ENCODE results near the gene SUPT20HL2.

SUPT20HL2 gene

DNA sequence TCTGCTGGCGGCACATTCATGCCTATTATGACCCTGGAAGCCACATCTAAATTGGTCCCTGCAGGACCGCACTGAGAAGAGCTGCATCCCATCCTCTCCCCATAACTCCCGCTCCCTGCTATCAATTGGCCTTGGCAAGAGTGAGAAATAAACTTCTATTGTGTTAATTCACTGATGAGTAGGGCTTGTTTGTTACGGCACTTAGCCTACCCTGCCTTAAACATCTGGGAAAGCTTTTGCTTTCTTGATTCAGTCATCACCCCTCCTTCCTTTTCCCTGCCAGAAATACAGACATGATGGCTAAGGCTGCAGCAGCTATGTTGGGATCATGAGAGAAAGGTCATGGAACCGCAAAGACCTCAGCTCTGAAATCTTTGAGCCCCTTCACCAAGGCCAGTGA is 36.5 kb downstream of the SUPT20HL2 start:
- peaks cover 0 to 4% of the 10 kb centered on the region in 2 donors for H3K27me3 ChIP-seq (ENCODE audit: control insufficient read depth in 1 of 2, insufficient read depth in 2 of 2, low read length in 2 of 2)
- no peak overlapping the region for H3K9ac ChIP-seq (ENCODE audit: low read length)
- H3K4me3 ChIP-seq (ENCODE audit: low read depth in 1 of 2, low read length in 2 of 2), result no peak overlapping the region
- H3K27ac ChIP-seq (ENCODE audit: low read depth, low read length), result no peak overlapping the region
- no peaks in the 10 kb centered on the region for H3K9me3 ChIP-seq (ENCODE audit: low read length)
- peaks cover 7% of the 10 kb centered on the region for H3K4me1 ChIP-seq (ENCODE audit: insufficient read depth, low read length)
- H3K36me3 ChIP-seq (ENCODE audit: insufficient read depth, low read length), result no peaks in the 10 kb centered on the region

DNA sequence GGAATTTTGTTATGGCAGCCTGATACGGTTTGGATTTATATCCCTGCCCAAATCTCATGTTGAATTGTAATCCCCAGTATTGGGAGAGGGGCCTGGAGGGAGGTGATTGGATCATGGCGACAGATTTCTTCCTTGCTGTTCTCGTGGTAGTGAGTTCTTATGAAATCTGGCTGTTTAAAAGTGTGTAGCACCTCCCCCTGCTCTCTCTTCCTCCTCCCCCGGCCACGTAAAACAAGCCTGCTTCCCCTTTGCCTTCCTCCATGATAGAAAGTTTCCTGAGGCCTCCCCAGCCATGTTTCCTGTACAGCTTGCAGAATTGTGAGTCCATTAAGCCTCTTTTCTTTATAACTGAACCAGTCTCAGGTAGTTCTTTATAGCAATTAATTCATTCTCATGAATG is 37.9 kb downstream of the SUPT20HL2 start:
- H3K4me3 ChIP-seq (ENCODE audit: low read depth in 1 of 2, low read length in 2 of 2), result no peak overlapping the region
- H3K9me3 ChIP-seq (ENCODE audit: low read length), result no peaks in the 10 kb centered on the region
- H3K9ac ChIP-seq (ENCODE audit: low read length), result no peak overlapping the region
- no peak overlapping the region for H3K27ac ChIP-seq (ENCODE audit: low read depth, low read length)
- peaks cover 0 to 4% of the 10 kb centered on the region in 2 donors for H3K27me3 ChIP-seq (ENCODE audit: control insufficient read depth in 1 of 2, insufficient read depth in 2 of 2, low read length in 2 of 2)
- no peaks in the 10 kb centered on the region for H3K4me1 ChIP-seq (ENCODE audit: insufficient read depth, low read length)
- no peaks in the 10 kb centered on the region for H3K36me3 ChIP-seq (ENCODE audit: insufficient read depth, low read length)

DNA sequence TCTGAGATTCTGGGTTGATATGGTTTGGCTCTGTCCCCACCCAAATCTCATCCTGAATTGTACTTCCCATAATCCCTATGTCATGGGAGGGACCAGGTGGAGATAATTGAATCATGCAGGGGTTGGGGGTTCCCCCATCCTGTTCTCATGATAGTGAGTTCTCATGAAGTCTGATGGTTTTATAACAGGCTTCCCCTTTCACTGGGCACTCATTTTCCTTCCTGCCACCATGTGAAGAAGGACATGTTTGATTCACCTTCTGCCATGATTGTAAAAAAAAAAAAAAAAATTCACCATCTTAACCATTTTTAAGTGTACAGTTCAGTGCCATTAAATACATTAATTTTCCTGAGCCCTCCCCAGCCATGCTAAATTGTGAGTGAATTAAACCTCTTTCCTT is 42.6 kb downstream of the SUPT20HL2 start:
- Histone ChIP-seq H3K27ac (ENCODE audit: low read depth, low read length) (no peak overlapping the region), H3K36me3 (ENCODE audit: insufficient read depth, low read length) (no peaks in the 10 kb centered on the region), H3K27me3 (ENCODE audit: control insufficient read depth in 1 of 2, insufficient read depth in 2 of 2, low read length in 2 of 2) (peaks cover 0 to 6% of the 10 kb centered on the region in 2 donors), H3K4me3 (ENCODE audit: low read depth in 1 of 2, low read length in 2 of 2) (no peak overlapping the region), H3K9me3 (ENCODE audit: low read length) (no peaks in the 10 kb centered on the region), H3K4me1 (ENCODE audit: insufficient read depth, low read length) (no peaks in the 10 kb centered on the region), H3K9ac (ENCODE audit: low read length) (no peak overlapping the region)

DNA sequence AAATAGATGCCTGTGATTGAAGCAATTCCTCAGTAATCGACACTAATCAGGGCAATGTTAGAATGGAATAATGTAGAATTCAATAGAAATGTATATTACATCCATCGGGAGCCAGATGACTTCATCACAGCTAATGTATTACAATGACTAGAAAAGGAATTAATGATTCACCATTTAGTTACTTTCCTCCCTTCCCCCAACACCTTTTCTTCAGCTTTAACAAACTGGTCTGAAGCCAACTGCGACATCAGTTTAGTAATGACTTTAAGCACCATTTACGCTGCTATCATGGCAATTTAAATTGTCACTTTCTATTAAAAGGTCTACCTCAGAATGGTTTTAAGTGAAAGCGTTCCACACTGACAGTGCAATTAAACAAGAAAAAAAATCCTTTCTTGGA is 45.1 kb downstream of the SUPT20HL2 start:
- peaks cover 0 to 6% of the 10 kb centered on the region in 2 donors for H3K27me3 ChIP-seq (ENCODE audit: control insufficient read depth in 1 of 2, insufficient read depth in 2 of 2, low read length in 2 of 2)
- H3K27ac ChIP-seq (ENCODE audit: low read depth, low read length), result no peak overlapping the region
- no peak overlapping the region for H3K4me3 ChIP-seq (ENCODE audit: low read depth in 1 of 2, low read length in 2 of 2)
- H3K9ac ChIP-seq (ENCODE audit: low read length), result no peak overlapping the region
- no peaks in the 10 kb centered on the region for H3K4me1 ChIP-seq (ENCODE audit: insufficient read depth, low read length)
- H3K36me3 ChIP-seq (ENCODE audit: insufficient read depth, low read length), result no peaks in the 10 kb centered on the region
- no peaks in the 10 kb centered on the region for H3K9me3 ChIP-seq (ENCODE audit: low read length)

DNA sequence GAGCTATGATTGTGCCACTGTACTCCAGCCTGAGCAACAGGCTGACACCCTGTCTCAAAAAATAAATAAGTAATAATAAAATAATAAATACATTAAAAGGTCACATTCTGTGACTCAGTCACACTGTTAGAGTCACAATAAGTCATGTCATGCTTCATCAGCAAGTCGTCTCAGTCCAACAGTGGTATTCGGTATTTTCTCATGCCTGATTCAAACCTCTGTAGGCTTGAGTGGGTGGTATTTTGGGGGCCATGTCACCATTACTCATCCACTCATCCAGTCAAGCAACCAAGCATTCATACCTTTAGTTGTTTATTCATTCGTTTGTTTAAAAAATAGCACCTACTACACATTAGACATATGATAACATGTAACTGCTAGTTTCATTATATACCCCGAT is 46.9 kb downstream of the SUPT20HL2 start:
- Histone ChIP-seq H3K4me1 (ENCODE audit: insufficient read depth, low read length) (no peaks in the 10 kb centered on the region), H3K9me3 (ENCODE audit: low read length) (no peaks in the 10 kb centered on the region), H3K36me3 (ENCODE audit: insufficient read depth, low read length) (no peaks in the 10 kb centered on the region), H3K27ac (ENCODE audit: low read depth, low read length) (no peak overlapping the region), H3K9ac (ENCODE audit: low read length) (no peak overlapping the region), H3K4me3 (ENCODE audit: low read depth in 1 of 2, low read length in 2 of 2) (no peak overlapping the region), H3K27me3 (ENCODE audit: control insufficient read depth in 1 of 2, insufficient read depth in 2 of 2, low read length in 2 of 2) (peaks cover 0 to 6% of the 10 kb centered on the region in 2 donors)

DNA sequence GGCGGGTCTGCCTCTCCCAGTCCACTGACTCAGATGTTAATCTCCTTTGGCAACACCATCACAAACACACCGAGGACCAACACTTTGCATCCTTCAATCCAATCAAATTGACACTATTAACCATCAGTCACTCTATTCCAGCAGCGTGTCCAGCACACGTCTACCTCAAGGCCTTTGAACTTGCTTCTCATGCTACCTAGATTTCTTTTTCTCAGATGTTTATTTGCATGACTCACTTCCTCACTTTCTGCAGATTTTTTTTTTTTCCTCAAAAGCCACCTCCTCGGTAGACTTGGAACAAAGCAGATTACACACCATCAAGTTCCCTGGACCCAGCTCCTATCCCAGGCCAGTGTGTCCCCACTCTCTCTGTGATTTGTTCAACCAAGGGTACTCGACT is 49.5 kb downstream of the SUPT20HL2 start:
- Histone ChIP-seq H3K27ac (ENCODE audit: low read depth, low read length) (no peak overlapping the region), H3K9ac (ENCODE audit: low read length) (no peak overlapping the region), H3K4me3 (ENCODE audit: low read depth in 1 of 2, low read length in 2 of 2) (no peak overlapping the region), H3K9me3 (ENCODE audit: low read length) (no peaks in the 10 kb centered on the region), H3K4me1 (ENCODE audit: insufficient read depth, low read length) (peaks cover 4% of the 10 kb centered on the region), H3K27me3 (ENCODE audit: control insufficient read depth in 1 of 2, insufficient read depth in 2 of 2, low read length in 2 of 2) (peaks cover 0 to 6% of the 10 kb centered on the region in 2 donors), H3K36me3 (ENCODE audit: insufficient read depth, low read length) (no peaks in the 10 kb centered on the region)

DNA sequence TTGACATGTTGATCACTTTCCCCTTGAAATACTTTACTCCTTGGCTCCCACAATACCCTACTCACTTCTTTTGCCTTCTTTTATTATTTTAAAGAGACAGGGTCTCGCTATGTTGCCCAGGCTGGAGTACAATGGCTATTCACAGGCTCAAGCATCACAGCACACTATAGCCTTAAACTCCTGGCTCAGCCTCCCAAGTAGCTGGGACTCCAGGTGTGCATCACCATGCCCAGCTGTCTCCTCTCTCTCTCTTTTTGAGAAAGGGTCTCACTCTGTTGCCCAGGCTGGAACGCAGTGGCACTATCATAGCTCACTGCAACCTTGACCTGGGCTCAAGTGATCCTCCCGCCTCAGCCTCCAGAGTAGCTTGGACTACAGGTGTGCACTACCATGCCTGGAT is 51.6 kb downstream of the SUPT20HL2 start:
- H3K4me1 ChIP-seq (ENCODE audit: insufficient read depth, low read length), result peaks cover 4% of the 10 kb centered on the region
- H3K4me3 ChIP-seq (ENCODE audit: low read depth in 1 of 2, low read length in 2 of 2), result no peak overlapping the region
- H3K36me3 ChIP-seq (ENCODE audit: insufficient read depth, low read length), result no peaks in the 10 kb centered on the region
- H3K9me3 ChIP-seq (ENCODE audit: low read length), result no peaks in the 10 kb centered on the region
- no peaks in the 10 kb centered on the region for H3K27me3 ChIP-seq (ENCODE audit: control insufficient read depth in 1 of 2, insufficient read depth in 2 of 2, low read length in 2 of 2)
- no peak overlapping the region for H3K9ac ChIP-seq (ENCODE audit: low read length)
- H3K27ac ChIP-seq (ENCODE audit: low read depth, low read length), result no peak overlapping the region
